Panc1 (cell line): ENCODE results near the gene SDSL.

Experiments
- CTCF ChIP-seq: fragments of 450-650 bp; IDR thresholded peaks from 2 replicates; pipeline ENCODE4 v1.5.1; 2017; ENCODE audit warnings: mild to moderate bottlenecking
- POLR2AphosphoS5 ChIP-seq: IDR thresholded peaks from 2 replicates; pipeline ENCODE4 v1.6.1; 2012; ENCODE audit warnings: mild to moderate bottlenecking, low read depth, low read length, moderate library complexity
- SIN3A ChIP-seq: IDR thresholded peaks from 2 replicates; pipeline ENCODE4 v1.6.1; 2012; ENCODE audit warnings: low read depth, mild to moderate bottlenecking, low read length, moderate library complexity, borderline replicate concordance; ENCODE audit not compliant: insufficient read depth
- TCF7L2 ChIP-seq: IDR thresholded peaks from 2 replicates; pipeline ENCODE4 v1.6.1; 2011; ENCODE audit warnings: mild to moderate bottlenecking, low read depth, low read length, inconsistent platforms
- TF ChIP-seq, protein P1 (sequence below), 2 experiments: IDR thresholded peaks; 2 replicates each; pipeline ENCODE4 v1.6.1; 2011 to 2012; ENCODE audit warnings: low read depth in 2 of 2, control low read depth in 1 of 2, low read length in 1 of 2, mild to moderate bottlenecking in 1 of 2, moderate library complexity in 1 of 2; ENCODE audit not compliant: insufficient read depth in 1 of 2

DNA sequence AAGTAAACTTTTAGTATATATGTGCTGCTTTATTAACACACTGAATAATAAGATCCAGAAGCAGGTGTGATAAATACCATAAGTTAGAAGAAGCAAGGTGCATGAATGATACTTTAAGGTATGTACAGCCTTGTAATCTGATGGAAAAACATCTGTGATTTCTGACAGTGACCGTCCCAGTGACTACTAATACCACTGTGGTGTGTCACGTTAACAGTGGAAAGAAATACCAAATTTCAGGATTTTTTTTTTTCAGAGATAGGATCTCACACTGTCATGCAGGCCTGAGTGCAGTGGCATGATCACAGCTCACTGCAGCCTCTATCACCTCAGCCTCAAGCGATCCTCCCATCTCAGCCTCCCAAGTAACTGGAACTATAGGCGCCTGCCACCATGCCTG is 40.0 kb upstream of the SDSL start:
- TF ChIP-seq POLR2AphosphoS5 (no peak), CTCF (no peak), SIN3A (no peak), TCF7L2 (no peak)
- TF ChIP-seq, protein P1, sequence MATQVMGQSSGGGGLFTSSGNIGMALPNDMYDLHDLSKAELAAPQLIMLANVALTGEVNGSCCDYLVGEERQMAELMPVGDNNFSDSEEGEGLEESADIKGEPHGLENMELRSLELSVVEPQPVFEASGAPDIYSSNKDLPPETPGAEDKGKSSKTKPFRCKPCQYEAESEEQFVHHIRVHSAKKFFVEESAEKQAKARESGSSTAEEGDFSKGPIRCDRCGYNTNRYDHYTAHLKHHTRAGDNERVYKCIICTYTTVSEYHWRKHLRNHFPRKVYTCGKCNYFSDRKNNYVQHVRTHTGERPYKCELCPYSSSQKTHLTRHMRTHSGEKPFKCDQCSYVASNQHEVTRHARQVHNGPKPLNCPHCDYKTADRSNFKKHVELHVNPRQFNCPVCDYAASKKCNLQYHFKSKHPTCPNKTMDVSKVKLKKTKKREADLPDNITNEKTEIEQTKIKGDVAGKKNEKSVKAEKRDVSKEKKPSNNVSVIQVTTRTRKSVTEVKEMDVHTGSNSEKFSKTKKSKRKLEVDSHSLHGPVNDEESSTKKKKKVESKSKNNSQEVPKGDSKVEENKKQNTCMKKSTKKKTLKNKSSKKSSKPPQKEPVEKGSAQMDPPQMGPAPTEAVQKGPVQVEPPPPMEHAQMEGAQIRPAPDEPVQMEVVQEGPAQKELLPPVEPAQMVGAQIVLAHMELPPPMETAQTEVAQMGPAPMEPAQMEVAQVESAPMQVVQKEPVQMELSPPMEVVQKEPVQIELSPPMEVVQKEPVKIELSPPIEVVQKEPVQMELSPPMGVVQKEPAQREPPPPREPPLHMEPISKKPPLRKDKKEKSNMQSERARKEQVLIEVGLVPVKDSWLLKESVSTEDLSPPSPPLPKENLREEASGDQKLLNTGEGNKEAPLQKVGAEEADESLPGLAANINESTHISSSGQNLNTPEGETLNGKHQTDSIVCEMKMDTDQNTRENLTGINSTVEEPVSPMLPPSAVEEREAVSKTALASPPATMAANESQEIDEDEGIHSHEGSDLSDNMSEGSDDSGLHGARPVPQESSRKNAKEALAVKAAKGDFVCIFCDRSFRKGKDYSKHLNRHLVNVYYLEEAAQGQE (IDR thresholded peaks at IDR 0.05; ENCODE audit: insufficient read depth in 1 of 2, low read depth in 2 of 2, low read length in 1 of 2): no peak
